ENCODE measurements around the gene NRP2. TPM values are rescaled to one million over a fixed set of nuclear protein-coding genes. Genes with fewer than 3 reads are reported as not detected.

The NRP2 gene
- total RNA-seq, 1 experiment from 2014 or later, result 84.6 TPM

GRCh38 chr2:205730701-205731582 lies 48.6 kb downstream of the NRP2 start:
- DNase-seq (ENCODE audit: low read depth), result no peak

DNA sequence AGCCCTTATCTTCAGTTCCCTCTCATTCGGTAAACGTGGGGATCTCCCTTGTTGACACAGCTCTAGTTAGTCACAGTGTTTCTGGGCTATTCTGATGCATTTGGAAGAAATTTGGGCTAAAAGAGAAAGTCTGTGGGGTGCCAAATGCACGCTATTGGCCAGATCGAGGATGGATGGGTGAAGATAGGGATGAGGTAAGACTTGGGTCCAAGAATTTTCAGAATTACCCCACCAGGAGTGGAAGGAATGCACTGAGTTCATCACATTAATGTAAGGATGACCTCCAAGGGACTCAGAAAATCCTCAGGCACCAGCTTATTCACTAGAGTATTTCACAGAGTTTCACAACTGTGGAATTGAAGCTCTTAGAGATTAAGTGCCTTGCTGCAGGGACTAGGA lies 49.3 kb downstream of the NRP2 start:
- DNase-seq (ENCODE audit: low read depth), result no peak

GRCh38 chr2:205732314-205732713 lies 50.0 kb downstream of the NRP2 start:
- no peak for DNase-seq (ENCODE audit: low read depth)

DNA sequence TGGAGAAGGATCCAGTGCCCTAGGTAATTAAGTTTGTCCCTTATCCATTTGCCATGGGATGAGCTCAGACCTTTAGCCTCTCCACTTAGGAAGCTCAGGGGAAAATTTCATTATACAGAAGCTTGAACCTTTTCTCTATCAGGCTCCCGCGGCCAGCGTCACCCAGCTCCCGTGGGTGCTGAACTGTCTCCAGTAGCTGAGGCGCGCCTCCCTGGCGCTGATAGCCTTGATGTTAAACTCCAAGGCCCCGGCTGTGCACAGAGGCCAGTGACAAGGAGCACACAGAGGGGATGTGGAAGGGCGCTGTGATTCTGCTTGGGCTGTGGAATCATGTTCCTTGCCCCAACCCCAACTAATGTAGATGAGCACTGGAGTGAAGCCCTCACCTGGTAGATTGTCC lies 50.8 kb downstream of the NRP2 start:
- no peak for DNase-seq (ENCODE audit: low read depth)

GRCh38 chr2:205733648-205734047 lies 51.3 kb downstream of the NRP2 start:
- DNase-seq (ENCODE audit: low read depth), result no peak

DNA sequence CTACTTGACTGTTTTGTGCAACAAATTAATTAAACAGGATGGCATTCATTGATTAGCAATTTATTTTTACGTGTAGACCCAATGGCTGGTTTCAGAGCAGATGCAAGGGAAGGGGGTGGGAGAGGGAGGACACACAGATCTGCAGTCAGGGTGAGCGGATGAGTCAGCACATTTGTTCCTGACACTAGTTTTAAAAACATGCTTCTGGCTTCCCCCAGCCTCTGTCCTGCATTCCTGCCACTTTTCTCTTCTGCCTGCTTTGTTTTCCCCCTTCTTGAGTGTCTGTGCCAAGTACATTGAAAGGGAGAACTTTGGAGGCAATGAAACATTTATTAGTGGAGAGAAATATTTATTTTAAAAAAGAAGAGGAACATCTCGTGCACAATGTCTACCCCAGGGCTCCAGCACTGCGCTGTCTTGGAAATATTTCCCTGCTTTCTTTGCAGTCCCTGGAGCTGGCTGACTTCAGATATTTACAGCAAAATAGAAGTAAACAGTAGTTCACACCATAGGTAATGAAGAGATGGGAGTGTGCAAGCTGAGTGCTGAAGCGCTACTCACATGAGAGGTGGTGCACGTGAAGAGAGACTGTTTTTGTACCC lies 52.2 kb downstream of the NRP2 start:
- peak; percentile 76 for DNase-seq (ENCODE audit: low read depth)

GRCh38 chr2:205738117-205738968 lies 56.0 kb downstream of the NRP2 start:
- no peak for DNase-seq (ENCODE audit: low read depth)

DNA sequence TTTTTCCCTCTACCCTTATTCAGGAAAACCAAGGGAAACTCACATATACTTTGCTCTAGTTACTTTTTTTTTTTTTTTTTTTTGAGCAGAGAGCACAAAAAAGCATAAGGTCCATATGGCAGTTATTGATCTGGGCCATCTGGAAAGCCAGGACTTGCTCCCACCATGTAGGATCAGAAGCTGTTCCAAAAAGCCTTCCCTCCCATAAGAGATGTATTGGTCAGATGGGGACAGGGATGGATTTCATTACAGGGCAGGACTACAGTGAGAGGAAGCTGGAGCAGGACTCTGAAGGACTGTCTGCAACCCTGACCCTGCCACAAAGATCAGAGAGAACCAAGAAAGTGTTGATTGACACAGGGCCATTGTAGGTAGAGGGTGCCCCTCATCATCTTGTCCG lies 57.3 kb downstream of the NRP2 start:
- no peak for DNase-seq (ENCODE audit: low read depth)

DNA sequence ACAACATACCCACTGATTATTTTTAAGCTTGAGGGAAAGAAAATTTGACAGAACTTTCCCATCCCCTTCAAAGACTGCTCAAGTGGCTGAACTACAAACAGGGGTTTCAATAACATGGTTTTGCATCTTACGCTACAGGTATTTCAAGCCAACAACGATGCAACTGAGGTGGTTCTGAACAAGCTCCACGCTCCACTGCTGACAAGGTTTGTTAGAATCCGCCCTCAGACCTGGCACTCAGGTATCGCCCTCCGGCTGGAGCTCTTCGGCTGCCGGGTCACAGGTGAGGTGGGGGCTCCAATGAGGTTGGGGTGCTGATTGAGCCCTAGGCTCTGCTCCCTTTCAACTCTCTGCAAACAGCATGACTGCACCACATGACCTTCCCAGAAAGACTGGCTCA lies 58.1 kb downstream of the NRP2 start:
- no peak for DNase-seq (ENCODE audit: low read depth)

DNA sequence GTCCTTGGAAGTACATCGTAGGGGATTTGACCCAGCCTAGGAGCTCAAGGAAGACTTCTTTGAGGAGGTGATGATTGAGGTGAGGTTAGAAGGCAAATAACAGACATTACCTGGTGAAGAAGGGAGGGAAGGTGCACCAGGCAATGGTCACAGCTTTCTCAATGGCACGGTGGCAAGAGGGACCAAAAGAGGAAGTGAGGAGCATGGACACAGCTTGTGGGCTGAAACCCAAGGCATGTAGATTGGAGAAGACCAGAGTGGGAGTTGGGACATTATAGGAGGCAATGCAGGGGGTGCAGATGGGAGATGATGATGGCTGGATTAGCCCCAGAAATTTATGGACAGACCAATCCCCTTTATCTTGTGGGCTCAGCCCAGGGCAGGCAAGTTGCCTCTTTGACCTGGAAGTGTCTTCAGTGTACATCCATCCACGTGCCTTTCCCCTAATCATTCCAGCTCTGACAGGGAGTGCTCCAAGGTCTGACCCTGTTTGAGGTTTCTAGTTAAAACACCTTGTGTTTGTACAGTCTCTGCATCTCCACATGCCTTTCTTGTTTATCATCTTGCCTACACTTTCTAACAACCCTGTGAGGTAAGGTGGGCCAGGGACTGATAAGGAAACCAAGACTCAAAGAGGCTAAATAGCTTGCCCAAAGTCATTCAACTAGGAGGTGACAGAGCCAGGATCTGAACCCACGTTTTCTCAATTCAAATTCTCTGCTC lies 59.1 kb downstream of the NRP2 start:
- no peak for DNase-seq (ENCODE audit: low read depth)

DNA sequence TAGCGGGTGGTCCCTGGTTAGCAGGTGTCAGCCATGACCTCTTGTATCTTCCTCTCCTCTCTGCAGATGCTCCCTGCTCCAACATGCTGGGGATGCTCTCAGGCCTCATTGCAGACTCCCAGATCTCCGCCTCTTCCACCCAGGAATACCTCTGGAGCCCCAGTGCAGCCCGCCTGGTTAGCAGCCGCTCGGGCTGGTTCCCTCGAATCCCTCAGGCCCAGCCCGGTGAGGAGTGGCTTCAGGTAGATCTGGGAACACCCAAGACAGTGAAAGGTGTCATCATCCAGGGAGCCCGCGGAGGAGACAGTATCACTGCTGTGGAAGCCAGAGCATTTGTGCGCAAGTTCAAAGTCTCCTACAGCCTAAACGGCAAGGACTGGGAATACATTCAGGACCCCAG lies 60.8 kb downstream of the NRP2 start:
- no peak for DNase-seq (ENCODE audit: low read depth)

DNA sequence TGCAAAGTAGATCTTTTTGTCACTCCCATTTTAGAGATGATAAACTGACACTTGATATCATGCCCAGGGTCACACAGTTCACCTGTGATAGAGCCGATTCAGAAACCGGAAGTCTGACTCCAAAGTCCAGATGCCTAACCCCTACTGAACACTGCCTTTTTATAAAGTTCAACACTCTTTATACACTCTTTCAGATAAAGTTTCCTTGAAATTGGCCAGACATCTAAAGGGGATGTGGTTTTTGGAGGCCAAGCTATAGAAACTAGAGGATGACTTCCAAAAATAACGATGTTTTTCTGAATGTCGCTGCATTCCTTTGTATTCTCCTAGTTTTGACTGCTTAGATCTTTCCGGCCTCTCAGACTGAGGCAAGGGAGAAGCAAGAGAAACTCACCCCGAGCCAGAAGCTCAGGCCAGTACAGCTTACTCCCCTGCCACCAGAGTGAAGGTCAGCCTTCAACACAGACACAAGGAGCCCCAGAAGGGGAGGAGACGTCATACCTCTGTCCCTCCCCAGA lies 61.8 kb downstream of the NRP2 start:
- DNase-seq (ENCODE audit: low read depth), result no peak

DNA sequence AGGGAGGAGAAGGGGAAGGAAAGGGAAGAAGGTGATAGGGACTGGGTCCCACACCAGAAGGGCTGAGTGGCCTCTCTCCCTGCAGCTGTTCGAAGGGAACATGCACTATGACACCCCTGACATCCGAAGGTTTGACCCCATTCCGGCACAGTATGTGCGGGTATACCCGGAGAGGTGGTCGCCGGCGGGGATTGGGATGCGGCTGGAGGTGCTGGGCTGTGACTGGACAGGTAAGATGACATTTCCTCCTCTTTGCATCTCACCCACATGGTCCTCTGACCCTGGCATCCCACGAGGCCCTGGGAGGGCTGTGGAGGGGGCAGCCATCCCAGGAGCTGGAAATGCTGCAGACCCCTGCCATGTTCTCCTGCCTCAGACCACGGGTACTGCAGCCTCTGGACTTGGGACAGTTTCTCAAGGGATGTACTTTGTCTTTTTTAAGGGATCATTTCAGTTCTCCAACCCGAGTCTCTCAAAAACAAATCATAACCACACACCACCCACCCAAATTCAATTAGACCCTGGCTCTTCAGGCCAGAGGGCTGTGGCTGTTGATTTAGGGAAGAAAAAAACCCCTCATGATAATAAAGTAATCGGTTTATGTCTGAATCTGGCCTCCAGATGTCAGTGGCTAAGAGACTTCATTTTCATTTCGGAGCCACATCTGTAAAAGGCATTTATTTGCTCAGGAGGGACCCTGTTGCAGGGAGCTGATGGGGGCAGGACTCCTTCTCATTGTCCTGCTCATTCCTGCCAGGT lies 63.5 kb downstream of the NRP2 start:
- no peak for DNase-seq (ENCODE audit: low read depth)

- DNase-seq (ENCODE audit: low read depth), result peak; percentile 35
Observed at GRCh38 chr2:205746420-205746785, 64.1 kb downstream of the NRP2 start.

GRCh38 chr2:205747829-205748386 lies 65.6 kb downstream of the NRP2 start:
- peak; percentile 82 for DNase-seq (ENCODE audit: low read depth)

DNA sequence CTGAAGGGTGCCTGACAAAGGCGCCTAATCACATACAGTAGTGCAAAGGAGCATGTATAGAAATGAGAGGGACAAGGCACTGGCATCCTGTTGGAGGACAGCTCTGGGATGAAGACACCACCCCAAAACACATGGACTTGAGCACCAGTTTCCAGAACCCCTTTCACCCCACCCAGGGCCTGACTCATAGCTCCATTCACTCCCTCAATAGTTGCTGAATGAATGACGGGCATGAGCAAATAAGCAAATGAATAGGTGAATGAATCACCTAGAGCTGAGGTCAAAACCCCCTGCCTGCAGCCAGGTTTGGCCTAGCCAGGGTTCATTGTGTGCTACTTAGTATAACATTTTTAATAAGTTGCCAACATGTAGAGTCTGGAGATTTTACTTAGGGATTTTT lies 66.3 kb downstream of the NRP2 start:
- DNase-seq (ENCODE audit: low read depth), result peak; percentile 87

- no peak for DNase-seq (ENCODE audit: low read depth)
Observed at GRCh38 chr2:205749078-205749477, 66.8 kb downstream of the NRP2 start.

GRCh38 chr2:205750797-205751196 lies 68.5 kb downstream of the NRP2 start:
- DNase-seq (ENCODE audit: low read depth), result no peak

DNA sequence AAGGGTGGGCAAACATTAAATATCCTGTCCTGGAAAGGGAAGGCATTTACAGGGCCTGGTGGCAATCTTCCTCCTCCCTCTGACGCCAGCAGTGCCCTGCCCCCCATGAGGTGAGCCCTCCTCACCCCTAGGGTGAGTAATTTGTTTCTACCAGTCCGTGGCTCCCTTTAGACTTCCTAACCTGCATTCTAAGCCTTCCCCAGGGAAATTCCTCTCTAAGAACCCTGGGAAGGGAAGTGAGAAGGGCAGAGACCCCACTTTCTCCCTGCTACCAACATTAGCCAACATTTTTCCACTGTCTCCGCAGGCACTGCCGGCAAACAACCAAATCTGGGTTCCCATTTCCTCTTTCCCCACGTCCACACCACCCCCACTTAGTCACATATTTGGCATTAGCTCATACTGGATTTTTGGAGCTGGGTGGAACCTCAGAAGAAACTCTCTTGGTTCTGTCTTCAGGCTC lies 69.3 kb downstream of the NRP2 start:
- DNase-seq (ENCODE audit: low read depth), result peak; percentile 74

GRCh38 chr2:205752296-205752820 lies 70.1 kb downstream of the NRP2 start:
- DNase-seq (ENCODE audit: low read depth), result peak; percentile 56

All from M059J (cell line).